AG04449 (cell line): ENCODE measurements around the gene C5AR2.

ENCODE experiments used
- CTCF ChIA-PET: fragments of 350-600 bp; formaldehyde crosslinking; extraction: SDS; loops from one replicate; lab custom pipeline; 2021; ENCODE audit warnings: antibody characterized with exemption; lab: Yijun Ruan, JAX
- POLR2A ChIA-PET: fragments of 400-600, 350-600 bp; formaldehyde crosslinking; extraction: SDS; loops from one replicate; lab custom pipeline; 2020; ENCODE audit warnings: antibody characterized with exemption, inconsistent platforms; lab: Yijun Ruan, JAX
- DNase-seq: peaks from one replicate; pipeline ENCODE4 v3.0.0-alpha.2; 2010; ENCODE audit warnings: low read depth, low spot score
- H3K4me3 ChIP-seq: 2 replicates; pipeline ENCODE4 v1.5.1; 2011; ENCODE audit warnings: low read depth, mild to moderate bottlenecking, control low read depth, low read length
- CTCF ChIP-seq: IDR thresholded peaks from one replicate; pipeline ENCODE4 v1.5.1; 2011; ENCODE audit warnings: mild to moderate bottlenecking, moderate library complexity, low read length, control low read depth, inconsistent platforms; ENCODE audit not compliant: insufficient read depth; ENCODE audit errors: missing control alignments

The C5AR2 gene

DNA sequence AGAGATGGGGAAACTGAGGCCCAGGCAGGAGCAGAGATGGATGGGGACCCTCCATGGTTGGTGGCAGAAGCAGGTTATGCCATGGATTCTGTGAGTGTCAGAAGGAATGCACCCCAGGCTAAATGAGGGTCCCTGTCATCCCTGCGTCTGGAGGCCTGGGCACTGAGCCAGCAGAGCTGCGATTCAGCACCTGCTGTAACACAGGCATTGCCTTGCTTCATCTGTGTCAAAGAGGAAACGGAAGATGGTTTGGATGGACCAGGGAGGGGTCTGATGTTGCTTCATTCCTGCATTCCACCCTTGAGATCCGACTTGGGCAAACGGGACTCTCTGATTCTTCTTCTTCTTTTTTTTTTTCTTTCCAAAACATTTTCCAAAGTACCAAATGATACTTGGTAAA lies 21.2 kb upstream of the C5AR2 start:
- ChIA-PET CTCF (interaction anchor here (0.7 to 9.8 kb wide), 2 partner anchors 16 to 38 kb away, joined by 3 to 105 read pairs; no protein-coding TSS in a partner anchor), POLR2A (no interaction called here)
- no peak for DNase-seq
- H3K4me3 ChIP-seq: no peak overlapping the region
- no peak for TF ChIP-seq CTCF

DNA sequence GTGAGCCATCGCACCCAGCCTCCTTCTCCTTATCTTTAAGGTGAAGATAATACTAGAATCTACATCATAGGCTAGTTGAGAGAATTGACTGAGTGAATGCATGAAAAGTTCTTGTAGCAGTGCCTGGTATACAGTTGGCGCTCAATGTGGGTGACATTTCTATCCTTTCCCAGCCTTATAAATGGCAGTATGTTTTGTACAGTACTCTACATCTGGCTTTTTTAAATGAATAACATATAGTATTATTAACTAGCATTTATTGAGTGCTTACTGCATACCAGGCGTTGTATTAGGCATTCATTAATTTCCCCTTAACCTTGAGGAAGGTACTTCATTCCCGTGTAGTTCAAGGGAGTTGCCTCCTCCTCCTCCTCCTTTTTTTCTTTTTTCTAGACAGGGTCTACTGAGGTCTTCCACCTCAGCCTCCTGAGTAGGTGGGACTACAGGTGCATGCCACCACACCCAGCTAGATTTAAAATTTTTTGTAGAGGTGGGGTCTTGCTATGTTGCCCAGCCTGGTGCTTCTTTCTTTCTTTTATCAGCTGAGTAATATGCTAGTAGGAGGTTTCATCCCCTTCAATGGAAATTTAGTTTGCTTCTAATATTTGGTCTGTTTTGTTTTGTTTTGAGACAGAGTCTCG lies 19.5 kb upstream of the C5AR2 start:
- no peak overlapping the region for H3K4me3 ChIP-seq
- TF ChIP-seq CTCF: no peak
- DNase-seq: no peak
- ChIA-PET POLR2A (no interaction called here), CTCF (interaction anchor here (0.7 kb wide), 1 partner anchor 37 kb away, joined by 4 read pairs; the partner anchor contains the start of gene DHX34)

- DNase-seq: no peak
- ChIA-PET POLR2A (no interaction called here), CTCF (interaction anchor here (0.9 to 1.7 kb wide), 5 partner anchors 16 to 114 kb away, joined by 3 to 7 read pairs (median 3); partner anchors contain the start of gene DHX34)
- TF ChIP-seq CTCF: no peak
- H3K4me3 ChIP-seq: no peak overlapping the region
These were observed 18.1 kb upstream of the C5AR2 start for GRCh38 chr19:47313754-47314295.

DNA sequence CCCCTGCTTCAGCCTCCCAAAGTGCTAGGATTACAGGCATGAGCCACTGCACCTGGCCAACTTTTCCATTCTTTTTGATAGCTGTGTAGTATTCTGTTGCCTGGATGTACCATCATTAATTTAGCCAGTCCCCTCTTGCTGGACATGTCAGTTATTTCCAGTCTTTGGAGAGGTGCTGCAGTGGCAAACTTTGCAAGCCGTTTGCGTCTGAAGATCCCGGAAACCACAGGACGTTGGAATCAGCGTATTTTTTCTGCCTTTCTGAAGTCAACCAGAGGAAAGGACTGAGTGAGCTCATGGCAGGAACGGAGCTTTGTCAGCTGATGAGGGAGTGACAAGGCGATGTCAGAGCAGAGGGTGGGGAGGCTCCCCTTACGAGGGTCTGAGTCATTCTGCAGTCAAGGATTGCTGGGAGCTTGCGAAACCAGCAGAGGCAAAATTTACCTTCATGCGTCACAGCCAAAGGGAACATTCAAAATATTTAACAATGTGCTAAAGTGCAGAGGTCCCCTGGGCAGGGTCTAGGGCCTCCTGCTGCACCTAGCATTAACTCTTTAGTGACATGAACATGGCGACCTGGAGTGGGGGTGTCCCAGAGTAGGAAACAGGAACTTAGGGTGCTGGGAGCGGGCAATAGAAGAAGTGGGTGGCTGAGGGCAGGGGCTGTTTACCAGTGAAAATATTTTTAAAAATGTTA lies 16.7 kb upstream of the C5AR2 start:
- CTCF ChIA-PET: interaction anchor here (0.6 to 4.5 kb wide), 7 partner anchors 10 to 77 kb away, joined by 3 to 28 read pairs (median 5); partner anchors contain the start of gene DHX34
- no peak overlapping the region for H3K4me3 ChIP-seq
- POLR2A ChIA-PET: no interaction called here
- TF ChIP-seq CTCF: no peak
- peak; percentile 44 for DNase-seq

DNA sequence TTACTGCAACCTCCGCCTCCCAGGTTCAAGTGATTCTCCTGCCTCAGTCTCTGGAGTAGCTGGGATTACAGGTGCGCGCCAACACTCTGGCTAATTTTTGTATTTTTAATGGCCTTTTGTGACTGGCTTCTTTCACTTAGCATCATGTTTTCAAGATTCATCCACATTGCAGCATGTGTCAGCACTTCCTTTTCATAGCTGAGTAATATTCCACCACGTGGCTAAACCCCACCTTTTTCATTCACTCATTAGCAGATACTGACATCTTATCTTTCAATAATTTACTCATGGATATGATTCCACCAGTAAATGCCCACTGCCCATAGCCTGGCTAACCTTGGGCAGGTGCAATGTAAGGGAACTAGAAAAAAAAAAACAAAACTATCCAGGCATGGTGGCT lies 15.5 kb upstream of the C5AR2 start:
- H3K4me3 ChIP-seq: no peak overlapping the region
- POLR2A ChIA-PET: no interaction called here
- CTCF ChIA-PET: interaction anchor here (1.7 to 4.5 kb wide), 3 partner anchors 11 to 74 kb away, joined by 5 to 28 read pairs (median 10); partner anchors contain the start of gene DHX34
- no peak for DNase-seq
- no peak for TF ChIP-seq CTCF
